Cardiac muscle cell (in vitro differentiated cells and primary cell): ENCODE data around the gene C10orf71. TPM values are rescaled to one million over a fixed set of nuclear protein-coding genes. Genes with fewer than 3 reads are reported as not detected.

Source experiments
- DNase-seq, 2 donors: peaks; one replicate each; pipeline versions ENCODE4 v3.0.0 to v3.0.0-alpha.2; 2010 to 2017; ENCODE audit warnings: low read depth in 1 of 2, low spot score in 1 of 2
- H3K27ac ChIP-seq: fragments of 200-600 bp; sonication (generic); 2 replicates; pipeline ENCODE4 v1.5.1; 2016
- H3K27me3 ChIP-seq: fragments of 200-600 bp; sonication (generic); 2 replicates; pipeline ENCODE4 v1.6.0; 2016; ENCODE audit warnings: control low read depth
- H3K36me3 ChIP-seq: fragments of 200-600 bp; sonication (generic); 2 replicates; pipeline ENCODE4 v1.5.1; 2016; ENCODE audit warnings: control low read depth
- H3K4me1 ChIP-seq: fragments of 200-600 bp; sonication (generic); 2 replicates; pipeline ENCODE4 v1.8.1; 2017; ENCODE audit warnings: low read depth, mild to moderate bottlenecking, mixed run types
- H3K4me3 ChIP-seq: fragments of 200-600 bp; sonication (generic); 2 replicates; pipeline ENCODE4 v1.5.1; 2016; ENCODE audit warnings: mild to moderate bottlenecking
- H3K9me3 ChIP-seq: fragments of 200-600 bp; sonication (generic); 2 replicates; pipeline ENCODE4 v1.5.1; 2017; ENCODE audit warnings: low read depth, mild to moderate bottlenecking, control low read depth
- CTCF ChIP-seq: IDR thresholded peaks from 2 replicates; pipeline ENCODE4 v1.5.1; 2012; ENCODE audit warnings: low read depth, mild to moderate bottlenecking, low read length
- polyA plus RNA-seq: library from polyadenylated mRNA; unstranded; fragments of >200 nt; fragmentation: Nextera tagmentation; extraction: Ambion mirVana; gene quantifications from 2 replicates; pipeline ENCODE4 v1.2.1, GENCODE V29; 2016
- total RNA-seq: library from RNA; depleted of rRNA; stranded (reverse); fragments of >200 nt; gene quantifications from 2 replicates; pipeline ENCODE4 v1.2.3, GENCODE V29; 2016

C10orf71 gene
- total and polyA plus RNA-seq, 2 experiments from 2014 or later: 4.0 to 10.2 TPM

- no peak for TF ChIP-seq CTCF
- no peaks in the 10 kb centered on the region for H3K36me3 ChIP-seq
- no peak overlapping the region for H3K27ac ChIP-seq
- no peaks in the 10 kb centered on the region for H3K4me1 ChIP-seq
- DNase-seq: no peak
- no peaks in the 10 kb centered on the region for H3K9me3 ChIP-seq
- no peak overlapping the region for H3K4me3 ChIP-seq
- no peaks in the 10 kb centered on the region for H3K27me3 ChIP-seq
These were observed 62.2 kb downstream of the C10orf71 start for GRCh38 chr10:49361178-49361554.

DNA sequence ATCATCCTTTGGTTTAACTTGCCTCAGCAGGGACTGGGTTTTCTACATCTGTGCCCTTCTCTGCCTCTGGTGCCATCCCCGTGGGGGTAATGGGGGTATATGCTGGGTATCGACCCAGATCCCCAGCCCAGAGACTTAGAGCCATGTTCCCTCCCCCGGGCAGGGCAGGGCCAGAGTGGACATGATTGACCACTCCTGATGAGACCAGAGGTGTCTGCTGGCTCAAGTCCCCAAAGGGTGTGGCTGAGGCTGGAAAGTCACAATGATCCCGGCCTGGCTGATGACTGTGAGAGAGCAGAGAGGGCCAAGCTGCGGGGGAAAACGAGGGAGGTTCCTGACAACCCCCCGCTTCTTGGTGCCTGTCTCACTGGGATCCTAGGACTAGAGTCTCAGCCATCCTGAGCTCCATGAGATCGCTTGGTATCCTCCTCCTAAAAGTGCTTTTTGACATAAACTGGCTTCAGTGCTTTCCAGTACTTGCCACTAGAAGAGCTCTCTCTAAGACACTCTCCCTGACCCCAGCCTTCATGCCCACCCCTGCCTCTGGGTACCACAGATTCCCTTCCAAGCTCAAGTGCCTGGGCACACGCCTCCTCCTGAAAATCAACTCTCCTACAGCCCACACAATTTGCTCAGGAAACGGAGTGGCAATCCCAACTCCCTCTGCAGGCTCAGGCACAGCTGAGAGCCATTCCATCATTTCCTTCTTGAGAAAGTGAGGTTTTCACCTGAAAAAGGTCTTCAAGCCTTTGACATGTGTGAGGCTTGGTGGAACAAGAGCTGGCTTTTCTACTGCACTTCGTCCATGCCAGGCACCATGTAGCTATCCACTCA lies 63.0 kb downstream of the C10orf71 start:
- DNase-seq: no peak
- Histone ChIP-seq H3K36me3 (no peaks in the 10 kb centered on the region), H3K9me3 (no peaks in the 10 kb centered on the region), H3K27me3 (no peaks in the 10 kb centered on the region), H3K4me1 (no peaks in the 10 kb centered on the region), H3K27ac (no peak overlapping the region), H3K4me3 (no peak overlapping the region)
- no peak for TF ChIP-seq CTCF

- H3K27ac ChIP-seq: no peak overlapping the region
- H3K4me1 ChIP-seq: no peaks in the 10 kb centered on the region
- DNase-seq: no peak
- no peaks in the 10 kb centered on the region for H3K36me3 ChIP-seq
- H3K9me3 ChIP-seq: no peaks in the 10 kb centered on the region
- H3K27me3 ChIP-seq: no peaks in the 10 kb centered on the region
- TF ChIP-seq CTCF: no peak
- H3K4me3 ChIP-seq: no peak overlapping the region
These were observed 63.8 kb downstream of the C10orf71 start for GRCh38 chr10:49362596-49363260.

DNA sequence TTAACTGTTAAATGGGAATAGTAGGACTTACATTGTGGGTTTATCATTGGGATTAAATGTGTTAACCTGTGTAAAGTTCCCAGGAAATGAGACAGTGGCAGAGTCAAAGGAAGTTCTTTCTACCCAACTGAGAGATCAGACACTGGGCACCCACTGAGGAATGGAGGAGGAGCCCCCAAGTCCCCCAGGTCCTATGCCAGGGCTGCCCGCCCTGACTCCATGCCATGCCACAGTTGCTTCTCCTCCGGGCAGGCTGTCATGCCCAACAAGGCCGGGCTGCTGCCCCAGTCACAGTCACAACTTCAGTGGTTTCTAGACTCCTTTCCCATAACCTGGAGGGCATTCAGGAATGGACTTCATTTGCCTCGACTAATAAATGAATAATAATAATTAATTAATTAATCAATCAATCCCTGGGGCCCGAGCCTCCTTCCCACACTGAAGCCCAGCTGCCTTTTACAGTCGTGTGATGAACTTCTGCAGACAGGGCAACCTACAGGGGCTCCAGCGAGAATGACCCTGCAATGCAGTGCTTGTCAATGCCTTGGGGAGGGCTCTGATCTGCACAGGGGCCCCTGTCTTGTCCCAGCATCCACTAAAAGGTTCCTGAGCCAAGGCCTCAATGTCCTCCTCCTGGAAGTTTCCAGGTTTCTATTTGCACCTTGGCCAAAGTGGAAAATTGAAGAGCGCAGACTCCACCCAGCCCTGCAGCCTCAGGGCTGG lies 64.5 kb downstream of the C10orf71 start:
- no peaks in the 10 kb centered on the region for H3K27me3 ChIP-seq
- no peak for TF ChIP-seq CTCF
- H3K4me1 ChIP-seq: no peaks in the 10 kb centered on the region
- no peaks in the 10 kb centered on the region for H3K36me3 ChIP-seq
- H3K4me3 ChIP-seq: no peak overlapping the region
- H3K27ac ChIP-seq: no peak overlapping the region
- no peak for DNase-seq
- no peaks in the 10 kb centered on the region for H3K9me3 ChIP-seq

DNA sequence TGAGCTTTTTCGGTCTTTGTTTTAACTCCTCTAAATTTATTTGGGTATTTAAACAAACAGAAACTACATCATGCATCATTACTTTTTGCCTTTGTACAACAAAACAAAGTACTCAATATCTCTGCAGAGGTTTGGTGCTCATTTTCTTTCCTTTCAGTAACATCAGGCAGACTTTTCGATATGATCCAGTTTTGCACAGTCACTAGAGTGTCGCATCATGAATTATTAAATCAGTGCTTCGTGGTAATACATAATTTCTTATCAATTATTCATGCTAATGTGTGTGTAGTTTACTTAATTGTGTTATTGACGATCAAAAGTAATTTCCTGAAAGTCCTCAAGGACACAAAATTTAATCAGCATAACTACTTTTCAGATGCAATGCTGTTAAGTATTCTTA lies 65.1 kb downstream of the C10orf71 start:
- no peak overlapping the region for H3K4me3 ChIP-seq
- no peak overlapping the region for H3K27ac ChIP-seq
- H3K27me3 ChIP-seq: no peaks in the 10 kb centered on the region
- TF ChIP-seq CTCF: no peak
- DNase-seq: no peak
- H3K36me3 ChIP-seq: no peaks in the 10 kb centered on the region
- no peaks in the 10 kb centered on the region for H3K4me1 ChIP-seq
- H3K9me3 ChIP-seq: no peaks in the 10 kb centered on the region
